Measurements from ENCODE around the gene UROC1. TPM values are rescaled to one million over a fixed set of nuclear protein-coding genes. Genes with fewer than 3 reads are reported as not detected.

UROC1 gene
- total and polyA plus RNA-seq, 2 of the 13 experiments (the other 11 are each of a cell fraction or from before 2014, with no cell fraction given), result 0.71 to 1.3 TPM

DNA sequence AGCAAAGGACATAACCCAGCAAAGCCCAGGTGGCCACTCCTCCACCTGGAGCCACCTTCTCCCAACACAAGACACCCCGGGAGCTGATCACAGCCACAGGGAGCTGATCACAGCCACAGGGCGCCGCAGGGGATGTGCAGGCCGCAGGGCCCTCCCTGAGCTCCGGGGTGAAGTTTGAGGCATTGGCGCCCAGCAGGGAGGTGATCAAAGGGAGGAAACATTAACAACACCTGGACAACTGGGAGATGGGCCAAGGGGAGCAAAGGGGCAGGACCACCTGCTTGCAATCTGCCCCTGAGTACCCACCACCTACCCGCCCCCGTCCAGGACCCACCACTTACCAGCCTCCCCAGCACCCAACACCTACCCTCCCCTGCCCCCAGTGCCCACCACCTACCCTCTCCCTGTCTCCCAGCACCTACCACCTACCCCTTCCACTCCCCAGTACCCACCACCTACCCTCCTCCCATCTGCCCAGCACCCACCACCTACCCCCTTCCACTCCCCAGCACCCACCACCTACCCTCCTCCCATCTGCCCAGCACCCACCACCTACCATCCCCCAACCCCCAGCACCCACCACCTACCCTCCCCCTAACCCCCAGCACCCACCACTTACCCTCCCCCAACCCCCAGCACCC is 2.4 kb downstream of the UROC1 start:
- in situ Hi-C loops (cut with HindIII; ENCODE audit: extremely low pct_ligation_motif_present, low pct_unique_long_range_greater_than_20kb), result no loop called here
- no TSS peak for BruUV-seq (replicated peaks)
- CTCF ChIA-PET (ENCODE audit: low intra/inter-chr PET ratio, low total read pairs), result no interaction called here

More for the DNA sequence above, 2.4 kb downstream of the UROC1 start:
- ATAC-seq (no peak), DNase-seq (ENCODE audit: low spot score) (no peak), FAIRE-seq (no peak)
- Histone ChIP-seq H3K4me3 (replicated peaks in 1 of 3; ENCODE audit: insufficient read depth in 1 of 3, low read depth in 2 of 3, low read length in 3 of 3) (no peak overlapping the region), H3K9ac (ENCODE audit: insufficient read depth, low read depth, low read length) (no peak overlapping the region), H3K27ac (ENCODE audit: extremely low read length, insufficient read depth, low read length) (no peak overlapping the region), H4K20me1 (ENCODE audit: insufficient read depth, low read length) (no peaks in the 10 kb centered on the region), H3K27me3 (ENCODE audit: control insufficient read depth in 1 of 2, insufficient read depth in 2 of 2, low read length in 2 of 2) (peaks cover 0 to 3% of the 10 kb centered on the region in 2 experiments; a peak in 1 of 5 replicates), H3K4me2 (ENCODE audit: low read depth, low read length) (peak overlapping the region; percentile 33; the same call in 1 of the 2 replicates), H3K9me3 (ENCODE audit: low read length) (no peaks in the 10 kb centered on the region), H3K4me1 (ENCODE audit: insufficient read depth, low read length) (peaks cover 38% of the 10 kb centered on the region), H3K79me2 (ENCODE audit: insufficient read depth, low read length) (no peaks in the 10 kb centered on the region), H3K36me3 (replicated peaks in 1 of 2; ENCODE audit: control insufficient read depth in 1 of 2, insufficient read depth in 2 of 2, low read length in 2 of 2) (no peaks in the 10 kb centered on the region), H2AFZ (ENCODE audit: low read length) (no peak overlapping the region)
- POLR2A ChIA-PET, result interaction anchor here (1.4 kb wide), 1 partner anchor 9 kb away, joined by 5 read pairs; the partner anchor contains the start of gene CHST13
- 46% methylated on average over 8 of the region's 8 CpGs for WGBS (ENCODE audit: low lambda C conversion rate)
- TF ChIP-seq HHEX (CRISPR knock-in tag; IDR thresholded peaks at IDR 0.05), result no peak
- no peak for TF ChIP-seq ZNF335 (CRISPR knock-in tag; IDR thresholded peaks at IDR 0.05)
- TF ChIP-seq, protein P1, sequence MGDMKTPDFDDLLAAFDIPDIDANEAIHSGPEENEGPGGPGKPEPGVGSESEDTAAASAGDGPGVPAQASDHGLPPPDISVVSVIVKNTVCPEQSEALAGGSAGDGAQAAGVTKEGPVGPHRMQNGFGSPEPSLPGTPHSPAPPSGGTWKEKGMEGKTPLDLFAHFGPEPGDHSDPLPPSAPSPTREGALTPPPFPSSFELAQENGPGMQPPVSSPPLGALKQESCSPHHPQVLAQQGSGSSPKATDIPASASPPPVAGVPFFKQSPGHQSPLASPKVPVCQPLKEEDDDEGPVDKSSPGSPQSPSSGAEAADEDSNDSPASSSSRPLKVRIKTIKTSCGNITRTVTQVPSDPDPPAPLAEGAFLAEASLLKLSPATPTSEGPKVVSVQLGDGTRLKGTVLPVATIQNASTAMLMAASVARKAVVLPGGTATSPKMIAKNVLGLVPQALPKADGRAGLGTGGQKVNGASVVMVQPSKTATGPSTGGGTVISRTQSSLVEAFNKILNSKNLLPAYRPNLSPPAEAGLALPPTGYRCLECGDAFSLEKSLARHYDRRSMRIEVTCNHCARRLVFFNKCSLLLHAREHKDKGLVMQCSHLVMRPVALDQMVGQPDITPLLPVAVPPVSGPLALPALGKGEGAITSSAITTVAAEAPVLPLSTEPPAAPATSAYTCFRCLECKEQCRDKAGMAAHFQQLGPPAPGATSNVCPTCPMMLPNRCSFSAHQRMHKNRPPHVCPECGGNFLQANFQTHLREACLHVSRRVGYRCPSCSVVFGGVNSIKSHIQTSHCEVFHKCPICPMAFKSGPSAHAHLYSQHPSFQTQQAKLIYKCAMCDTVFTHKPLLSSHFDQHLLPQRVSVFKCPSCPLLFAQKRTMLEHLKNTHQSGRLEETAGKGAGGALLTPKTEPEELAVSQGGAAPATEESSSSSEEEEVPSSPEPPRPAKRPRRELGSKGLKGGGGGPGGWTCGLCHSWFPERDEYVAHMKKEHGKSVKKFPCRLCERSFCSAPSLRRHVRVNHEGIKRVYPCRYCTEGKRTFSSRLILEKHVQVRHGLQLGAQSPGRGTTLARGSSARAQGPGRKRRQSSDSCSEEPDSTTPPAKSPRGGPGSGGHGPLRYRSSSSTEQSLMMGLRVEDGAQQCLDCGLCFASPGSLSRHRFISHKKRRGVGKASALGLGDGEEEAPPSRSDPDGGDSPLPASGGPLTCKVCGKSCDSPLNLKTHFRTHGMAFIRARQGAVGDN (CRISPR knock-in tag; IDR thresholded peaks at IDR 0.05), result 0 out of 2 replicates have a peak, but pooled peaks have one; percentile 17
- TF ChIP-seq ZNF317 (CRISPR knock-in tag; IDR thresholded peaks at IDR 0.05), result no peak
- intact Hi-C loops (cut with micrococcal nuclease; ENCODE audit: unreplicated experiment), result loop anchor here (5.0 kb wide), 1 partner anchor 33 kb away; no protein-coding TSS in a partner anchor
